SK-N-SH (cell line): ENCODE data around the gene IQSEC2. TPM values are rescaled to one million over a fixed set of nuclear protein-coding genes. Genes with fewer than 3 reads are reported as not detected.

Experiments
- CTCF ChIA-PET: fragments of 300-600, 350-600 bp; formaldehyde crosslinking; extraction: SDS; loops from one replicate; lab custom pipeline; 2021; lab: Yijun Ruan, JAX
- POLR2A ChIA-PET: fragments of 350-600 bp; sonication (Branson Sonifier 250); formaldehyde crosslinking; extraction: SDS; loops from one replicate; lab custom pipeline; 2020; ENCODE audit warnings: antibody characterized with exemption, inconsistent platforms; lab: Yijun Ruan, JAX
- DNase-seq: peaks from one replicate; pipeline ENCODE4 v3.0.0; 2012
- H2AFZ ChIP-seq: fragments of 200-600 bp; sonication (generic); 2 replicates; pipeline ENCODE4 v1.8.1; 2016; ENCODE audit warnings: antibody characterized with exemption, mild to moderate bottlenecking, low read depth
- H3F3A ChIP-seq: fragments of 200-600 bp; sonication (generic); replicated peaks from 2 replicates; pipeline ENCODE3; 2016; ENCODE audit warnings: antibody characterized with exemption, mild to moderate bottlenecking; ENCODE audit not compliant: insufficient read depth
- H3K27ac ChIP-seq, 2 experiments: fragments of 200-500 bp in 1 of 2; fragments of 200-600 bp in 1 of 2; sonication (Bioruptor generic) in 1 of 2; sonication (generic), shearing (Covaris generic) in 1 of 2; 2 replicates each; pipeline versions ENCODE4 v1.5.1 to v1.6.1; 2014 to 2016; ENCODE audit warnings: low read depth in 2 of 2, inconsistent platforms in 1 of 2, low read length in 1 of 2, mild to moderate bottlenecking in 1 of 2, mixed read lengths in 1 of 2
- H3K27me3 ChIP-seq: fragments of 200-600 bp; sonication (generic), shearing (Covaris generic); 2 replicates; pipeline ENCODE4 v1.6.1; 2016; ENCODE audit warnings: mixed run types; ENCODE audit not compliant: insufficient read depth
- H3K36me3 ChIP-seq, 2 experiments: fragments of 200-500 bp in 1 of 2; fragments of 200-600 bp in 1 of 2; sonication (Bioruptor generic) in 1 of 2; sonication (generic) in 1 of 2; replicated peaks in 1 of 2; 2 replicates each; pipeline versions ENCODE3 to v1.5.1; 2014 to 2016; ENCODE audit warnings: low read length in 1 of 2, mild to moderate bottlenecking in 1 of 2; ENCODE audit not compliant: insufficient read depth in 2 of 2, control insufficient read depth in 1 of 2
- H3K4me1 ChIP-seq, 2 experiments: fragments of 200-500 bp in 1 of 2; fragments of 200-600 bp in 1 of 2; sonication (Bioruptor generic) in 1 of 2; sonication (generic), shearing (Covaris generic) in 1 of 2; 2 replicates each; pipeline versions ENCODE4 v1.5.1 to v1.6.1; 2014 to 2016; ENCODE audit warnings: low read depth in 1 of 2, low read length in 1 of 2, mixed run types in 1 of 2; ENCODE audit not compliant: insufficient read depth in 2 of 2, control insufficient read depth in 1 of 2
- H3K4me2 ChIP-seq: fragments of 200-600 bp; sonication (generic), shearing (Covaris generic); 2 replicates; pipeline ENCODE4 v1.6.1; 2017; ENCODE audit warnings: mixed run types
- H3K4me3 ChIP-seq, 2 experiments: fragments of 200-500 bp in 1 of 2; fragments of 200-600 bp in 1 of 2; sonication (Bioruptor generic) in 1 of 2; sonication (generic), shearing (Covaris generic) in 1 of 2; 2 replicates each; pipeline versions ENCODE4 v1.5.1 to v1.8.1; 2014 to 2016; ENCODE audit warnings: low read depth in 2 of 2, inconsistent platforms in 1 of 2, low read length in 1 of 2, mild to moderate bottlenecking in 1 of 2, mixed read lengths in 1 of 2, moderate library complexity in 1 of 2
- H3K79me2 ChIP-seq: fragments of 200-600 bp; sonication (generic); 2 replicates; pipeline ENCODE4 v1.8.1; 2017; ENCODE audit warnings: mild to moderate bottlenecking; ENCODE audit not compliant: insufficient read depth
- H3K9ac ChIP-seq: fragments of 200-600 bp; sonication (generic); 2 replicates; pipeline ENCODE4 v1.6.1; 2017; ENCODE audit warnings: mixed run types
- H3K9me2 ChIP-seq: fragments of 200-600 bp; sonication (generic); 2 replicates; pipeline ENCODE4 v1.6.1; 2017; ENCODE audit warnings: mixed run types
- H3K9me3 ChIP-seq: fragments of 200-600 bp; sonication (generic); 2 replicates; pipeline ENCODE4 v1.6.1; 2017; ENCODE audit warnings: mixed run types, mild to moderate bottlenecking, moderate library complexity
- H4K20me1 ChIP-seq: fragments of 200-600 bp; sonication (generic); 2 replicates; pipeline ENCODE4 v1.6.1; 2017; ENCODE audit warnings: mild to moderate bottlenecking, mixed run types; ENCODE audit not compliant: insufficient read depth
- CHD2 ChIP-seq: fragments of 150-350 bp; IDR thresholded peaks from 2 replicates; pipeline ENCODE4 v1.6.1; 2018; ENCODE audit warnings: low read length; ENCODE audit not compliant: partially characterized antibody
- EP300 ChIP-seq, 2 experiments: IDR thresholded peaks; 2 replicates each; pipeline versions ENCODE4 v1.4.0 to v1.6.1; 2012; ENCODE audit warnings: borderline replicate concordance in 1 of 2, low read depth in 1 of 2, low read length in 1 of 2
- EZH2phosphoT487 ChIP-seq: fragments of 200-600 bp; sonication (generic); IDR thresholded peaks from 2 replicates; pipeline ENCODE4 v1.6.1; 2017; ENCODE audit warnings: low read depth, mixed run types, mild to moderate bottlenecking, antibody characterized with exemption, moderate library complexity, borderline replicate concordance
- JUND ChIP-seq: IDR thresholded peaks from 2 replicates; pipeline ENCODE4 v1.4.0; 2012
- MAX ChIP-seq: IDR thresholded peaks from 2 replicates; pipeline ENCODE4 v1.4.0; 2012; ENCODE audit warnings: low read depth
- NFIC ChIP-seq: IDR thresholded peaks from 2 replicates; pipeline ENCODE4 v1.4.0; 2012; ENCODE audit warnings: borderline replicate concordance
- PBX3 ChIP-seq: IDR thresholded peaks from 2 replicates; pipeline ENCODE4; 2012
- RAD21 ChIP-seq: IDR thresholded peaks from 2 replicates; pipeline ENCODE4 v1.6.1; 2012; ENCODE audit warnings: mild to moderate bottlenecking, low read length
- RFX5 ChIP-seq: IDR thresholded peaks from 2 replicates; pipeline ENCODE4 v1.6.1; 2012; ENCODE audit warnings: mild to moderate bottlenecking, improper control_type of control experiment, low read length
- RXRA ChIP-seq: IDR thresholded peaks from 2 replicates; pipeline ENCODE4 v1.4.0; 2012; ENCODE audit warnings: low read depth, mild to moderate bottlenecking, borderline replicate concordance
- SMC3 ChIP-seq: IDR thresholded peaks from 2 replicates; pipeline ENCODE4 v1.6.1; 2012; ENCODE audit warnings: low read depth, low read length, improper control_type of control experiment
- TCF12 ChIP-seq: IDR thresholded peaks from 2 replicates; pipeline ENCODE4 v1.4.0; 2012
- USF1 ChIP-seq: IDR thresholded peaks from 2 replicates; pipeline ENCODE4 v1.4.0; 2012; ENCODE audit warnings: low read depth, borderline replicate concordance
- WGBS: methylation state at CpG from one replicate; pipeline ENCODE4 v1.1.6; 2017; ENCODE audit warnings: low lambda C conversion rate; 5-methylcytosine and 5-hydroxymethylcytosine counted together
- polyA plus RNA-seq, 3 experiments: library from polyadenylated mRNA; depleted of rRNA; stranded (reverse); fragments of >200 nt; gene quantifications; 2 replicates each; pipeline ENCODE4 v1.2.3, GENCODE V29; 2012
- TF ChIP-seq, protein P1 (sequence below): fragments of 200-600 bp; sonication (generic); IDR thresholded peaks from 2 replicates; pipeline ENCODE4 v1.6.1; 2017; ENCODE audit warnings: antibody characterized with exemption, mild to moderate bottlenecking, moderate library complexity
- TF ChIP-seq, protein P2 (sequence below): fragments of 150-350 bp; IDR thresholded peaks from 2 replicates; pipeline ENCODE4 v1.6.1; 2016; ENCODE audit warnings: mild to moderate bottlenecking, low read depth, low read length
- TF ChIP-seq, protein P3 (sequence below): IDR thresholded peaks from 2 replicates; pipeline ENCODE4 v1.4.0; 2012; ENCODE audit warnings: low read depth, borderline replicate concordance

IQSEC2 gene
- polyA plus RNA-seq, 1 of the 3 experiments (the other 2 are of a cell fraction), result 24.7 TPM

- peaks cover 14 to 16% of the 10 kb centered on the region in 2 experiments for H3K4me1 ChIP-seq
- no peaks in the 10 kb centered on the region for H3K9me2 ChIP-seq
- no peak overlapping the region for H2AFZ ChIP-seq
- no peak overlapping the region for H3K27ac ChIP-seq
- CTCF ChIA-PET, result interaction anchor here (0.6 kb wide), 1 partner anchor 914 kb away, joined by 5 read pairs; no protein-coding TSS in a partner anchor
- peaks cover 28% of the 10 kb centered on the region for H3K79me2 ChIP-seq
- POLR2A ChIA-PET, result no interaction called here
- 57% methylated on average over 7 of the region's 7 CpGs for WGBS
- H3K9ac ChIP-seq, result no peak overlapping the region
- no peaks in the 10 kb centered on the region for H3F3A ChIP-seq
- peaks cover 13% of the 10 kb centered on the region; the same call in 1 of the 2 replicates for H3K27me3 ChIP-seq
- peaks cover 20% of the 10 kb centered on the region for H4K20me1 ChIP-seq
- TF ChIP-seq, protein P1, sequence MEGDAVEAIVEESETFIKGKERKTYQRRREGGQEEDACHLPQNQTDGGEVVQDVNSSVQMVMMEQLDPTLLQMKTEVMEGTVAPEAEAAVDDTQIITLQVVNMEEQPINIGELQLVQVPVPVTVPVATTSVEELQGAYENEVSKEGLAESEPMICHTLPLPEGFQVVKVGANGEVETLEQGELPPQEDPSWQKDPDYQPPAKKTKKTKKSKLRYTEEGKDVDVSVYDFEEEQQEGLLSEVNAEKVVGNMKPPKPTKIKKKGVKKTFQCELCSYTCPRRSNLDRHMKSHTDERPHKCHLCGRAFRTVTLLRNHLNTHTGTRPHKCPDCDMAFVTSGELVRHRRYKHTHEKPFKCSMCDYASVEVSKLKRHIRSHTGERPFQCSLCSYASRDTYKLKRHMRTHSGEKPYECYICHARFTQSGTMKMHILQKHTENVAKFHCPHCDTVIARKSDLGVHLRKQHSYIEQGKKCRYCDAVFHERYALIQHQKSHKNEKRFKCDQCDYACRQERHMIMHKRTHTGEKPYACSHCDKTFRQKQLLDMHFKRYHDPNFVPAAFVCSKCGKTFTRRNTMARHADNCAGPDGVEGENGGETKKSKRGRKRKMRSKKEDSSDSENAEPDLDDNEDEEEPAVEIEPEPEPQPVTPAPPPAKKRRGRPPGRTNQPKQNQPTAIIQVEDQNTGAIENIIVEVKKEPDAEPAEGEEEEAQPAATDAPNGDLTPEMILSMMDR, result no peak
- TF ChIP-seq NFIC (no peak), CHD2 (no peak), EZH2phosphoT487 (no peak), RXRA (no peak), EP300 (IDR thresholded peaks at IDR 0.05; ENCODE audit: borderline replicate concordance in 1 of 2, low read depth in 1 of 2, low read length in 1 of 2) (no peak), RFX5 (no peak), MAX (no peak), USF1 (no peak)
- no peaks in the 10 kb centered on the region for H3K9me3 ChIP-seq
- DNase-seq, result no peak
- H3K4me3 ChIP-seq, result no peak overlapping the region
- peaks cover 0 to 3% of the 10 kb centered on the region in 2 experiments for H3K36me3 ChIP-seq
- H3K4me2 ChIP-seq, result no peak overlapping the region
Observed at GRCh38 chrX:53227224-53227765, 54.1 kb downstream of the IQSEC2 start.

DNA sequence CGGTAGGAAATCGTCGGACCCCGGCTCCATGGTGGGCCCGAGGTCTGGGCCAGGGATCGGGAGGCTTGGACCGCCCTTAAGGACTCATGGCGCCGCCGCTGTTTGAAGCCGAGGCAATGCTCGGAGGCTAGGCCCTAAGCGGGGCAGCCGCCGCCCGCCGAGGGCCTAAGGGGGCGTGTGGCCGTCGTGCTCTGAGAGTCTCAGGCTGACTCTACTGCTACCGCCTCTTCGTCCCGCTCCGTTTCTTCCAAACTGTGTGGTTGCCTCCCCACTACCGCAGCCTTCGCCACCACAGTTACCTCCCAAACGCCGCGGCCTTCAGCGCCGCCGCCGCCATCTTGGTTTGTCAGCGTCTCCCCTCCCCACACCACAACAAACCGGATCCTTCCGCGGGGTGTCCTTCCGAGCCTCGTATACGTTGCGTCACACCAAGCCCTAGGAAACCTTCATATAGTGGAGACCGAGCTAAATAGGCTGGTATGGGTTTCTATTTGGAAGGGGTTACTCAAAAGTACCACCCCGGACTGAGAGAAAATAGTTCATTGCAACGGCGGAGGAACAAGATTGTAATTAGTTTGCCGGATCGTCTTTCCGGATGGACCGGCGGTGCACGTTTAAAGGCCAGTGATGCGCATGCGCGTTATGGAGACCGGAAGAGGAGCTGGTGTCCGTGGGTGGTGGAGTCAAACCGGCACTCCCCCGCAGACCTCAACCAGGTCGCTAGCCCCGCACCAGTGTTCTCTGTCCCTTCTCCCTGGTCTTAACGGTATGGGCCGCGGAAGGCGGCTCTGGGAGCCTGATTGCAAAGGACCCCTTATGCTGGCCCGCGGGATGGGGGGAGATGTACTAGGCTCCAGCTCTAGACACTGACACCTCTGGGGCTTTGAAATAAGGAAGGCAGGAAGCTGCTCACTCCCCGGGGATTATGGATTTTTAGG lies 56.3 kb downstream of the IQSEC2 start, which contains the start of gene KDM5C:
Gene KDM5C, minus strand, starts transcription at position 348 of the 938 bp plus-strand sequence. Its CDS starts 318 bp downstream, at position 30.
- Histone ChIP-seq H3K4me2 (peak within 1 kb of the TSS; percentile 92), H3K27ac (peak within 1 kb of the TSS; percentile 82 to 99), H3K27me3 (peaks cover 6% of the 10 kb centered on the region; the same call in 1 of the 2 replicates), H2AFZ (peak within 1 kb of the TSS; percentile 91), H3K9ac (peak within 1 kb of the TSS; percentile 99), H3K79me2 (peaks cover 48% of the 10 kb centered on the region), H4K20me1 (peaks cover 41% of the 10 kb centered on the region), H3K4me1 (peaks cover 17 to 22% of the 10 kb centered on the region in 2 experiments), H3K9me2 (no peaks in the 10 kb centered on the region), H3K4me3 (peak within 1 kb of the TSS; percentile 94 to 100), H3K9me3 (no peaks in the 10 kb centered on the region), H3K36me3 (peaks cover 12 to 14% of the 10 kb centered on the region in 2 experiments), H3F3A (no peaks in the 10 kb centered on the region)
- CTCF ChIA-PET, result interaction anchor here (0.6 to 1.6 kb wide), 4 partner anchors 20 to 59 kb away, joined by 3 to 6 read pairs (median 3); no protein-coding TSS in a partner anchor
- WGBS, result 1% methylated on average over 39 of the region's 67 CpGs
- POLR2A ChIA-PET, result interaction anchor here (0.6 to 1.6 kb wide), 6 partner anchors 9 to 143 kb away, joined by 3 to 6 read pairs (median 4); partner anchors contain the start of gene TSPYL2
- DNase-seq, result peak; percentile 97
- TF ChIP-seq RAD21 (no peak), SMC3 (no peak), MAX (peak; percentile 56), CHD2 (peak; percentile 97), EZH2phosphoT487 (no peak), PBX3 (peak; percentile 85), NFIC (no peak), JUND (no peak; the same call in 1 of the 2 replicates), TCF12 (no peak)
- TF ChIP-seq, protein P2, sequence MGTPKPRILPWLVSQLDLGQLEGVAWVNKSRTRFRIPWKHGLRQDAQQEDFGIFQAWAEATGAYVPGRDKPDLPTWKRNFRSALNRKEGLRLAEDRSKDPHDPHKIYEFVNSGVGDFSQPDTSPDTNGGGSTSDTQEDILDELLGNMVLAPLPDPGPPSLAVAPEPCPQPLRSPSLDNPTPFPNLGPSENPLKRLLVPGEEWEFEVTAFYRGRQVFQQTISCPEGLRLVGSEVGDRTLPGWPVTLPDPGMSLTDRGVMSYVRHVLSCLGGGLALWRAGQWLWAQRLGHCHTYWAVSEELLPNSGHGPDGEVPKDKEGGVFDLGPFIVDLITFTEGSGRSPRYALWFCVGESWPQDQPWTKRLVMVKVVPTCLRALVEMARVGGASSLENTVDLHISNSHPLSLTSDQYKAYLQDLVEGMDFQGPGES, result no peak
- TF ChIP-seq, protein P3, sequence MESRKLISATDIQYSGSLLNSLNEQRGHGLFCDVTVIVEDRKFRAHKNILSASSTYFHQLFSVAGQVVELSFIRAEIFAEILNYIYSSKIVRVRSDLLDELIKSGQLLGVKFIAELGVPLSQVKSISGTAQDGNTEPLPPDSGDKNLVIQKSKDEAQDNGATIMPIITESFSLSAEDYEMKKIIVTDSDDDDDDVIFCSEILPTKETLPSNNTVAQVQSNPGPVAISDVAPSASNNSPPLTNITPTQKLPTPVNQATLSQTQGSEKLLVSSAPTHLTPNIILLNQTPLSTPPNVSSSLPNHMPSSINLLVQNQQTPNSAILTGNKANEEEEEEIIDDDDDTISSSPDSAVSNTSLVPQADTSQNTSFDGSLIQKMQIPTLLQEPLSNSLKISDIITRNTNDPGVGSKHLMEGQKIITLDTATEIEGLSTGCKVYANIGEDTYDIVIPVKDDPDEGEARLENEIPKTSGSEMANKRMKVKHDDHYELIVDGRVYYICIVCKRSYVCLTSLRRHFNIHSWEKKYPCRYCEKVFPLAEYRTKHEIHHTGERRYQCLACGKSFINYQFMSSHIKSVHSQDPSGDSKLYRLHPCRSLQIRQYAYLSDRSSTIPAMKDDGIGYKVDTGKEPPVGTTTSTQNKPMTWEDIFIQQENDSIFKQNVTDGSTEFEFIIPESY, result no peak
